ENCODE measurements around the gene KRT36. TPM values are rescaled to one million over a fixed set of nuclear protein-coding genes. Genes with fewer than 3 reads are reported as not detected.

Gene KRT36
- total RNA-seq, 1 donor from 2014 or later: not detected

- no peak for TF ChIP-seq POLR2A (IDR thresholded peaks at IDR 0.05)
- TF ChIP-seq, protein P1, sequence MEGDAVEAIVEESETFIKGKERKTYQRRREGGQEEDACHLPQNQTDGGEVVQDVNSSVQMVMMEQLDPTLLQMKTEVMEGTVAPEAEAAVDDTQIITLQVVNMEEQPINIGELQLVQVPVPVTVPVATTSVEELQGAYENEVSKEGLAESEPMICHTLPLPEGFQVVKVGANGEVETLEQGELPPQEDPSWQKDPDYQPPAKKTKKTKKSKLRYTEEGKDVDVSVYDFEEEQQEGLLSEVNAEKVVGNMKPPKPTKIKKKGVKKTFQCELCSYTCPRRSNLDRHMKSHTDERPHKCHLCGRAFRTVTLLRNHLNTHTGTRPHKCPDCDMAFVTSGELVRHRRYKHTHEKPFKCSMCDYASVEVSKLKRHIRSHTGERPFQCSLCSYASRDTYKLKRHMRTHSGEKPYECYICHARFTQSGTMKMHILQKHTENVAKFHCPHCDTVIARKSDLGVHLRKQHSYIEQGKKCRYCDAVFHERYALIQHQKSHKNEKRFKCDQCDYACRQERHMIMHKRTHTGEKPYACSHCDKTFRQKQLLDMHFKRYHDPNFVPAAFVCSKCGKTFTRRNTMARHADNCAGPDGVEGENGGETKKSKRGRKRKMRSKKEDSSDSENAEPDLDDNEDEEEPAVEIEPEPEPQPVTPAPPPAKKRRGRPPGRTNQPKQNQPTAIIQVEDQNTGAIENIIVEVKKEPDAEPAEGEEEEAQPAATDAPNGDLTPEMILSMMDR (IDR thresholded peaks at IDR 0.05): no peak
- TF ChIP-seq POLR2AphosphoS5 (IDR thresholded peaks at IDR 0.05; ENCODE audit: insufficient read depth in 1 of 2, low read depth in 1 of 2): no peak
- intact Hi-C loops (cut with DNase I): no loop called here
- no peaks in the 10 kb centered on the region for H3K9me3 ChIP-seq
- no peaks in the 10 kb centered on the region for H3K36me3 ChIP-seq
- H3K27me3 ChIP-seq: no peaks in the 10 kb centered on the region
- H3K4me3 ChIP-seq: no peak overlapping the region
- no peak for DNase-seq (ENCODE audit: extremely low spot score in 2 of 2)
- H3K4me1 ChIP-seq: no peaks in the 10 kb centered on the region
- no peak overlapping the region for H3K27ac ChIP-seq
Observed at GRCh38 chr17:41478237-41478636, 11.5 kb downstream of the KRT36 start.

- Histone ChIP-seq H3K9me3 (no peaks in the 10 kb centered on the region), H3K27me3 (no peaks in the 10 kb centered on the region), H3K36me3 (no peaks in the 10 kb centered on the region), H3K4me3 (no peak overlapping the region), H3K27ac (no peak overlapping the region), H3K4me1 (no peaks in the 10 kb centered on the region)
- no peak for DNase-seq (ENCODE audit: extremely low spot score in 2 of 2)
- TF ChIP-seq, protein P1 (IDR thresholded peaks at IDR 0.05): no peak
- no peak for TF ChIP-seq POLR2A (IDR thresholded peaks at IDR 0.05)
- TF ChIP-seq POLR2AphosphoS5 (IDR thresholded peaks at IDR 0.05; ENCODE audit: insufficient read depth in 1 of 2, low read depth in 1 of 2): no peak
- intact Hi-C loops (cut with DNase I): no loop called here
Observed at GRCh38 chr17:41476866-41477815, 12.6 kb downstream of the KRT36 start.

DNA sequence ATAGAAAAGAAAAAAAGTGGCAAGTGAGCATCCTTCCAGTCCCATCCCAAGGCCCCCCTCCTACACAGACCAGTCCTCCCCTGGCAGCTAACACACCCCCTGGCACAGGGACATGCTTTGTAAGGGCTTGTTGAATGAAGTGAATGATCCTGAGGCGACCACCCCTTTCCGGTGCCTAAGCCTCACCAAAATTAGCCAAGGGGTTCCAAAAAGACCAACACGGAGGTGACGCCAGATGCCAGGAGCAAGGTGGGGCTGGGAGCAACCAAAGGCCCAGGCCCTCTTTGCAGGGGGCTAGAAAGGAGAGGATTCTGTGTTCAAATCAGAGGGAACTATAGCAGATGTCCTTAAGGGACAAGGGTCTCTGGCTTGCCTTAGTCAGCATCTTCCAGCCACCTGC, 14.3 kb downstream of the KRT36 start:
- TF ChIP-seq POLR2AphosphoS5 (IDR thresholded peaks at IDR 0.05; ENCODE audit: insufficient read depth in 1 of 2, low read depth in 1 of 2) (no peak), POLR2A (IDR thresholded peaks at IDR 0.05) (no peak)
- TF ChIP-seq, protein P1 (IDR thresholded peaks at IDR 0.05): no peak
- Histone ChIP-seq H3K4me3 (no peak overlapping the region), H3K36me3 (no peaks in the 10 kb centered on the region), H3K4me1 (no peaks in the 10 kb centered on the region), H3K27ac (no peak overlapping the region), H3K9me3 (no peaks in the 10 kb centered on the region), H3K27me3 (no peaks in the 10 kb centered on the region)
- no peak for DNase-seq (ENCODE audit: extremely low spot score in 2 of 2)
- intact Hi-C loops (cut with DNase I): no loop called here

DNA sequence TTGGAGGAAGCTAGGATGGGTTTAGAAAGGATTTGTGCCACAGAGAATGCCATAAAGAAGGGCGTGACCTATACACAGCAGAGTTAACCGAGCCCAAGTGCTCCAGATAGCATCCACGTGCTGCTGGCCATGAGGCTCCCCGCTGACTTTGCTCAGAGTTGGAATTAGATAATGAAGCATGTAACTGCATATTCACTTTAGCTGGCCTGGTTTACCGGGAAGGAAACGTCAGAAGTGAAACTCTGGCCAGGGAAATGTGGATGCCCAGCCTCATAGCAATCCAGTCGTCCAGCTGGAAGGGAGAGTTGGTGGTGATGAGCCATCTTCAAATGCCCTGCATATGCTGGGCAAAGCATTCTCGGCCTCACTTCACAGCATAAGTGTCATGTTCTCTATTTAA, 14.8 kb downstream of the KRT36 start:
- no peak overlapping the region for H3K27ac ChIP-seq
- no peak for TF ChIP-seq POLR2AphosphoS5 (IDR thresholded peaks at IDR 0.05; ENCODE audit: insufficient read depth in 1 of 2, low read depth in 1 of 2)
- TF ChIP-seq, protein P1 (IDR thresholded peaks at IDR 0.05): no peak
- TF ChIP-seq POLR2A (IDR thresholded peaks at IDR 0.05): no peak
- intact Hi-C loops (cut with DNase I): no loop called here
- no peaks in the 10 kb centered on the region for H3K27me3 ChIP-seq
- no peak for DNase-seq (ENCODE audit: extremely low spot score in 2 of 2)
- H3K9me3 ChIP-seq: no peaks in the 10 kb centered on the region
- H3K4me3 ChIP-seq: no peak overlapping the region
- H3K36me3 ChIP-seq: no peaks in the 10 kb centered on the region
- H3K4me1 ChIP-seq: no peaks in the 10 kb centered on the region

DNA sequence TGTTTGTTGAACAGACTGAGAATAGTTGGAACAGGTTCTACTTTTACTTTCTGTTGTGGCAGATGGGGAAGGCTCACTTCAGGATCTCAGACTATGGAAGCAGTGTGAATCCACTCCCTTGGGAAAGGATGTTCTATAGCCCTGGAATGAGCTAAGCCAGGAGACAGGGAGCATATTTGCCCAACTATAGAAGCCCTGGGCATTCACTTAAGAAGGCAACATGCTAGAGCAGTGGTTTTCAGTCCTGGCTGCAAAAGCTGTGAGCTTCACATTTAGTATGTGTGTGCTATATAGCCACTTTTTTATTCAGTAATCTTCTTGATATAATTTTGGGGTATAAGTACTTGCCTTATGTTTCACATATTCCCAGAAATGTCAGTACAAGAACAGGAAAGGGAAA, 21.4 kb downstream of the KRT36 start:
- Histone ChIP-seq H3K4me3 (no peak overlapping the region), H3K36me3 (no peaks in the 10 kb centered on the region), H3K4me1 (peaks cover 36% of the 10 kb centered on the region), H3K27me3 (no peaks in the 10 kb centered on the region), H3K27ac (no peak overlapping the region), H3K9me3 (no peaks in the 10 kb centered on the region)
- DNase-seq (ENCODE audit: extremely low spot score in 2 of 2): no peak
- TF ChIP-seq, protein P1 (IDR thresholded peaks at IDR 0.05): no peak
- TF ChIP-seq POLR2AphosphoS5 (IDR thresholded peaks at IDR 0.05; ENCODE audit: insufficient read depth in 1 of 2, low read depth in 1 of 2): no peak
- TF ChIP-seq POLR2A (IDR thresholded peaks at IDR 0.05): no peak
- intact Hi-C loops (cut with DNase I): no loop called here
